Fibroblast of skin of right quadriceps (primary cell): ENCODE results near the gene BRCA1.
"Not testable (repeated sequence)": the region's sequence is repeated elsewhere in the genome, so short reads cannot be mapped to it uniquely, and the experiment has no call there.

ENCODE experiments used
- DNase-seq: peaks from one replicate; pipeline ENCODE4 v3.0.0-alpha.2; 2013

BRCA1 gene

DNA sequence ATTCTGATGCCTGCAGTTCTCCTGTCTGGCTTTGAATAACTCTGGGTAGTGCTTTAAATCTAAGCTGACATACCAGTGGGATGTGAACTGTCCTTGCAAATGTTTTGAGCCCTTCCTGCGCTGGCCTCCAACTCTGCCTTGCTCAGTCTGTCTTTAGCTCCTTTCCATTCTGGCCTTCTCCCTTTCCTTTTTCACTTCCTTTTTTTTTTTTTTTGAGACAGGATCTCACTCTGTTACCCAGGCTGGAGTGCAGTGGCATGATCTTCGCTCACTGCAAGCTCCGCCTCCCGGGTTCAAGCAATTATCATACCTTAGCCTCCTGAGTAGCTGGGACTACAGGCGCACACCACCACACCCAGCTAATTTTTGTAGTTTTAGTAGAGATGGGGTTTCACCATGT lies 8.3 kb upstream of the BRCA1 start:
- not testable (repeated sequence) for DNase-seq

DNA sequence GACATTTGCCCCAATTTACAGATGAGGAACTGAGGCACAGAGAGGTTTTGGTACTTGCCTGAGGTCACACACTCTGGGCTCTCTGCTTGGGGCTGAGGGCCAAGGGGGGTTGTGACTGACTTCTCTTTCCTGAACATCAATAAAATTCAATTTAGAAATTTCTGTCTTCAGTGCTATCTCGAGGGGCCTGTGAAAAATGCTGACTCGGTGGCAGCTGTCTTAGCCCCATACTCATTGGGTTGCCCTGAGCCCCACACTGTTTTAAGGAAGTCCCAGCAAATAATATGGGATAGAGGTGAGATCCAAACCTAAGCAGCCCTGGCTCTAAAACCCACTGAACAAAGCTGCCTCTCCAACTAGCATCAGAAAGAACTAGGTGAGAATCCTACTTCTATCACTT lies 7.0 kb upstream of the BRCA1 start:
- DNase-seq, result no peak

DNA sequence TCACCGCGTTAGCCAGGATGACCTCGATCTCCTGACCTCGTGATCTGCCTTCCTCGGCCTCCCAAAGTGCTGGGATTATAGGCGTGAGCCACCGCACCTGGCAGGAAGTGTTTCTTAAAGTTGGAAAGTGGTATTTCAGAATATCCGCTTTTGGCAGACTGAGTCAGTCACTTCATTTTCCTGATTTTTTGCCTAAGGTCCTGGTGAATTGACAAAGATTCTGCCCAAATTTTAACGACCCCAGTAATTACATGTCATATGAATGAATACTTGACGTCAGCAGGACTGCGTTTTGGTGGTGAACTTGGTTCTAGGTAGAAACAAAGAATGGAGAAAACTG lies 4.5 kb upstream of the BRCA1 start:
- DNase-seq, result no peak

DNA sequence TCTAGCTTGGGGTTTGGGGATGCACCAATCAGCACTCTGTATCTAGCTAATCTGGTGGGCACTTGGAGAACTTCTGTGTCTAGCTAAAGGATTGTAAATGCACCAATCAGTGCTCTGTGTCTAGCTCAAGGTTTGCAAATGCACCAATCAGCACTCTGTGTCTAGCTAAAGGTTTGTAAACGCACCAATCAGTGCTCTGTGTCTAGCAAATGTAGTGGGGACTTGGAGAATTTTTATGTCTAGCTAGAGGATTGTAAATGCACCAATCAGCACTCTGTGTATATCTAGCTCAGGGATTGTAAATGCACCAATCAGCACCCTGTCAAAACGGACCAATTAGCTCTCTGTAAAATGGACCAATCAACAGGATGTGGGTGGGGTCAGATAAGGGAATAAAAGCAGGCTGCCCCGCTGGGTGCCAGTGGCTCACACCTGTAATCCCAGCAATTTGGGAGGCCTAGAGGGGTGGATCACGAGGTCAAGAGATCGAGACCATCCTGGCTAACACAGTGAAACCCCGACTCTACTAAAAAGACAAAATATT lies 2.2 kb upstream of the BRCA1 start:
- DNase-seq, result not testable (repeated sequence)

DNA sequence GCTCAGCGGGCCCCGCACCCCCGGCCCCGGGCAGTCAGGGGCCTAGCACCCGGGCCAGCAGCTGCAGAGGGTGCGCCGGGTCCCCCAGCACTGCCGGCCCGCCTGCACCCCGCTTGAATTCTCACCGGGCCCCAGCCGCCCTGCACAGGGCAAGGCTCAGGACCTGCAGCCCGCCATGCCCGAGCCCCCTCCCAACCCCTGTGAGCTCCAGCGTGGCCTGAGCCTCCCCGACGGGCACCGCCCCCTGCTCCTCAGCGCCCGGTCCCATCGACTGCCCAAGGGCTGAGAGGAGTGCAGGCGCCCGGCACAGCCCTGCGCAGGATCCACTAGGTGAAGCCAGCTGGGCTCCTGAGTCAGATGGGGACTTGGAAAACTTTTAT lies 1.7 kb upstream of the BRCA1 start:
- DNase-seq, result no peak

DNA sequence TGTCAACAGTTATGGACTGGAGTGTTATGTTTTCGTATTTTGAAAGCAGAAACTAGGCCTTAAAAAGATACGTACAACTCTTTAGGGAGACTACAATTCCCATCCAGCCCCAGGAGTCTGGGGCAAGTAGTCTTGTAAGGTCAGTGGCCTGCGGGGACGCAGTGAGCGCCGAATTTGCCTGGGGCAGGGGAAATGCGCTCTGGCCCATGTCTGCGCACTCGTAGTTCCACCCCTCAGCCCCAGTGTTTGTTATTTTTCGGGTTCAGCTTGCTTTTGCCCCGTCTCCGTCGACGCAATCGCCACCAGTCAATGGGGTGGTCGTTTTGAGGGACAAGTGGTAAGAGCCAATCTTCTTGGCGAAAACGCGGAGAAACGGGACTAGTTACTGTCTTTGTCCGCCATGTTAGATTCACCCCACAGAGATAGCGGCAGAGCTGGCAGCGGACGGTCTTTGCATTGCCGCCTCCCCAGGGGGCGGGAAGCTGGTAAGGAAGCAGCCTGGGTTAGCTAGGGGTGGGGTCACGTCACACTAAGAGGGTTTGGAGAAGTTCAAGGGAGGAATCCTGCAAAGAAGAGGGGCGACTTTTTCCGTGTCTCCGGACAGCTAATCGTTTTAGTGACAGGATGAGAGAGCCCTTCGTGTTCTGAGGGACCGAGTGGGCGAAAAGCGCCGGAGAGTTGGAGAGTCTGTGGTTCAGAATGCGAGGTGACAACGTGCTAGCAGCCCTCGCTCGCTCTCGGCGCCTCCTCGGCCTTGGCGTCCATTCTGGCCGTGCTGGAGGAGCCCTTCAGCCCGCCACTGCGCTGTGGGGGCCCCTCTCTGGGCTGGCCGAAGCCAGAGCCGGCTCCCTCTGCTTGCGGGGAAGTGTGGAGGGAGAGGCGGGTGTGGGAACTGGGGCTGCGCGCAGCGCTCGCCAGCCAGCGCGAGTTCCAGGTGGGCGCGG lies 1.1 kb upstream of the BRCA1 start:
- DNase-seq, result no peak

DNA sequence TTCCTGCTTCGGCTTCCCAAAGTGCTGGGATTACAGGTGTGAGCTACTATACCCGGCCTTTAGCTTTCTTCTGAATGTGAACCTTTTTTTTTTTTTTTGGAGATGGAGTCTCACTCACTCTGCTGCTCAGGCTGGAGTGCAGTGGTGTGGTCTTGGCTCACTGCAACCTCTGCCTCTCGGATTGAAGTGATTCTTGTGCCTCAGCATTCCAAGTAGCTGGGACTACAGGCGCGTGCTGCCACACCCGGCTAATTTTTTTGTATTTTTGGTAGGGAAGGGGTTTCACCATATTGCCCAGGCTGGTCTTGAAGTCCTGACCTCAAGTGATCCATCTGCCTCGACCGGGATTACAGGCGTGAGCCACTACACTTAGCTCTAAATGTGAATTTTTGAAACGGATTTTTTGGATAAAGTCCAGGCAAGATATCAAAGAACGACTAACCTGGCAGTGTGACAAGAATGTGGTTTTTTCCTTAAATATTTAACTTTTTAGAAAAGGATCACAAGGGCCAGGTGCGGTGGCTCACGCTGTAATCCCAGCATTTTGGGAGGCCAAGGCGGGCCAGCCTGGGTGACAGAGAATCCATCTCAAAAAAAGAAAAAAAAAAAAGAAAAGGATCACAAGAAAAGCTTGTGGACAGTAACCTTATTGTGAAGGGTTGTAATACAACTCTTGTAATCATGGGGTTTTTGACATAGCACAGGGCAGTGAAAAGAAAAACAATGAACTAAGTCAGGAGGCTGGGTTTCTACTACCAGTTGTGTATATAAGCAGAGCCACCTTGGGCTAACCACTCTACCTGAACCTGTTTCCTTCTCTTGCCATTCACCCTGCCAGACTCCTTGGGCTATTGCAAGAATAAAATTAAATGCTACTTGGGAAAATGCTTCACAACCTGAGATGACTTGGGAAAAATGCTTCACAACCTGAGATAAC lies 6.2 kb downstream of the BRCA1 start:
- no peak for DNase-seq

DNA sequence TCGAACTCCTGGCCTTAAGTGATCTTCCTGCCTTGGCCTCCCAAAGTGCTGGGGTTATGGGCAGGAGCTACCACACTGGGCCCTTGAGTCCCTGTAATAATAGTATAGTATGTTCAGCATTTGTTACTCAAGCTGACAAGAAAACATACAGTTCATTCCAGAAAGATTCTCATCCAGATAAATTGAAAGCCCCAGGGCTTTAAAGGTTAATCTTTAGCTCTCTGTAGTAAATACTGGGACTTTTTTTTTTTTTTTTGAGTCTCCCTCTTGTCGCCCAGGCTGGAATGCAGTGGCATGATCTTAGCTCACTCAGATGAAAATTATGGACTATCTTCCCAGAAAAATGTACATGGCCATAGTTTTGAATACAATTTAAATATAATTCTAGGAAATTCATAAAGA lies 11.0 kb downstream of the BRCA1 start:
- DNase-seq, result no peak

DNA sequence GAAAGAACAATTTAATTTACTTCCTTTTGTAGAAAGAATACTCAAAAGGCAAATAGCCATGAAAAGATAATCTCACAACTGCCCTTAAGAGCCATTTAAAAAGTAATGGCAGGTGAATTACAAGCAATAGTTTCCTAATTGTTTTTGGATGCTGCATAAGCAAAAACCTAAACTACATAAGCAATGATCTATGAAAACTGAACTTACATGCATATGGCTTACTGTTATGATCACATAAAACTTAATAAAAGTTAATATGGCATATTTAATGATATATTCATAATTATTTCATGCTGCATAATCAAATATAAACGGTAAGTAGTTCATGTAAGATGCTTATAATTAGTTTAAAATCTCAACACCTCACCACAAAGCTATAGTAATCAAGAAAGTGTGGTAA lies 18.6 kb downstream of the BRCA1 start:
- DNase-seq, result no peak

DNA sequence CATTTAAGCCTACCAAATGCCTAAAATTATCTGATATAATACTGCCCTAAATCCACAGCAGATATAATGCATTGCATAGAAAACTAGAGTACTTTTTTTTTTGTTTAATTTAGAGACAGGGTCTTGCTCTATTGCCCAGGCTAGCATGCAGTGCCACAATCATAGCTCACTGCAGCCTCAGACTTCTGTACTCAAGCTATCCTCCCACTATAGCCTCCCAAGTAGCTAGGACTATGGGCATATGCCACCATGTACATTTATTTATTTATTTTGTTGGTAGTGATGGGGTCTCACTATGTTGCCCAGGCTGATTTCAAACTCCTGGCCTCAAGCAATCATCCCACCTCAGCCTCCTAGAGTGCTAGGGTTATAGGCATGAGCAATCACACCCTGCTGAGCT lies 20.0 kb downstream of the BRCA1 start:
- no peak for DNase-seq

DNA sequence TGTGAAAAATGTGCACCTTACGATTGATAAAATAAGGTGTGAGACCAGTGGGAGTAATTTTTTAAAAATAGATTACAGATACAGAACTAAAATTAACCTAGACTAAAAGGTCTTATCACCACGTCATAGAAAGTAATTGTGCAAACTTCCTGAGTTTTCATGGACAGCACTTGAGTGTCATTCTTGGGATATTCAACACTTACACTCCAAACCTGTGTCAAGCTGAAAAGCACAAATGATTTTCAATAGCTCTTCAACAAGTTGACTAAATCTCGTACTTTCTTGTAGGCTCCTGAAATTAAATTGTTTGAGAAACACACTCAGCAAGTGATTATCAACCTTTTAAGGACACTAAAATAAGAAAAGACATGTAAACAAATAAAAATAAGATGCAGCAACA lies 20.5 kb downstream of the BRCA1 start:
- no peak for DNase-seq

DNA sequence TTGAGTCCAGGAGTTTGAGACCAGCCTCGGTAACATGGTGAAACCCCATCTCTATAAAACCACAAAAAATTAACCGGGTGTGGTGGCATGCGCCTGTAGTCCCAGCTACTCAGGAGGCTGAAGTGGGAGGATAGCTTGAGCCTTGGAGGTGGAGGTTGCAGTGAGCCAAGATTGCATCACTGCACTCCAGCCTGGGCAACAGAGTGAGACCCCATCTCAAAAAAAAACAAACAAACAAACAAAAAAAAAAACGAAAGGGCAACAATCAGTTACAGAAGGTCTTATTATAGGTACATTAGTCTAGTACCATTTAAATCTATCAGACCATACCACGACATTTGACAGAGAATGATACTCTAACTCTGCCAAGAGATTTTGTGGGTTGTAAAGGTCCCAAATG lies 29.8 kb downstream of the BRCA1 start:
- not testable (repeated sequence) for DNase-seq

DNA sequence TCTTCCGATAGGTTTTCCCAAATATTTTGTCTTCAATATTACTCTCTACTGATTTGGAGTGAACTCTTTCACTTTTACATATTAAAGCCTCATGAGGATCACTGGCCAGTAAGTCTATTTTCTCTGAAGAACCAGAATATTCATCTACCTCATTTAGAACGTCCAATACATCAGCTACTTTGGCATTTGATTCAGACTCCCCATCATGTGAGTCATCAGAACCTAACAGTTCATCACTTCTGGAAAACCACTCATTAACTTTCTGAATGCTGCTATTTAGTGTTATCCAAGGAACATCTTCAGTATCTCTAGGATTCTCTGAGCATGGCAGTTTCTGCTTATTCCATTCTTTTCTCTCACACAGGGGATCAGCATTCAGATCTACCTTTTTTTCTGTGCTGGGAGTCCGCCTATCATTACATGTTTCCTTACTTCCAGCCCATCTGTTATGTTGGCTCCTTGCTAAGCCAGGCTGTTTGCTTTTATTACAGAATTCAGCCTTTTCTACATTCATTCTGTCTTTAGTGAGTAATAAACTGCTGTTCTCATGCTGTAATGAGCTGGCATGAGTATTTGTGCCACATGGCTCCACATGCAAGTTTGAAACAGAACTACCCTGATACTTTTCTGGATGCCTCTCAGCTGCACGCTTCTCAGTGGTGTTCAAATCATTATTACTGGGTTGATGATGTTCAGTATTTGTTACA lies 30.9 kb downstream of the BRCA1 start:
- peak; percentile 71 for DNase-seq

DNA sequence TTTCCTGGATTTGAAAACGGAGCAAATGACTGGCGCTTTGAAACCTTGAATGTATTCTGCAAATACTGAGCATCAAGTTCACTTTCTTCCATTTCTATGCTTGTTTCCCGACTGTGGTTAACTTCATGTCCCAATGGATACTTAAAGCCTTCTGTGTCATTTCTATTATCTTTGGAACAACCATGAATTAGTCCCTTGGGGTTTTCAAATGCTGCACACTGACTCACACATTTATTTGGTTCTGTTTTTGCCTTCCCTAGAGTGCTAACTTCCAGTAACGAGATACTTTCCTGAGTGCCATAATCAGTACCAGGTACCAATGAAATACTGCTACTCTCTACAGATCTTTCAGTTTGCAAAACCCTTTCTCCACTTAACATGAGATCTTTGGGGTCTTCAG lies 32.3 kb downstream of the BRCA1 start:
- DNase-seq, result peak; percentile 84

DNA sequence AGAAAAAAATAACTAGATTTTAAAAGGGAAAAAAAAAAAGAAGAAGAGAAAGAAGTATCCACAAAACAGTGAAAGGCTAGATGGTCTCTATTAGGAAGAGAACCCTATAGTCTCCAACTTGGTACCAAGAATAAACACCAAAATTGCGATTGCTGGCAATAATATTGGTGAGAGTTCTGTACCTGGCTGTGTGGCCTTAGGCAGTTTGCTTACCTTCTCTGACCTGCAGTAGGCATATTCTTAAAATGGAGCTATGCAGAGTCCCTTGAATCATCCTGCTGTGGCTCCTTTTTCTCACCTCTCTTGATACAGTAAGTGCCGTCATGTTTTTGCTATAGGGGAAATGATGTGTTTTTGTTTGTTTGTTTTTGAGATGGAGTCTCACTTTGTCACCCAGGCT lies 35.1 kb downstream of the BRCA1 start:
- DNase-seq, result no peak

DNA sequence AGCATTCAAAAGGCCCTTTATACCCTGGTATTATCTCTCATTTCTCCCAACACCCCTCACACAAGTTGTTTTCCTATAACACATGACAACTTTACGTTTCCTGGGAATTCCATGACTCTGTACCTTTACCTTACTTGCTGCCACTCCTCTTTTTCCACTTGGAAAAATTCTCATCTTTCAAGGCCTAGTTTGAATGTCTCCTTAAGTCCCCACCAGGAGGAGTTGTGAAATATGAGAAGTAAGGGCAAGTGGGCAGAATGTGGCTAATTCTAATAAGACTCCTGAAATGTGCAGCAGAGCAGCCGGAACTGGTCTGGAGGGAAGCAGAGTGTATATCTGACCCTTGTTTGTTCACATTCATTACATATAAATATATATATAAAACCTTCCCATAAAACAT lies 39.7 kb downstream of the BRCA1 start:
- DNase-seq, result peak; percentile 5

DNA sequence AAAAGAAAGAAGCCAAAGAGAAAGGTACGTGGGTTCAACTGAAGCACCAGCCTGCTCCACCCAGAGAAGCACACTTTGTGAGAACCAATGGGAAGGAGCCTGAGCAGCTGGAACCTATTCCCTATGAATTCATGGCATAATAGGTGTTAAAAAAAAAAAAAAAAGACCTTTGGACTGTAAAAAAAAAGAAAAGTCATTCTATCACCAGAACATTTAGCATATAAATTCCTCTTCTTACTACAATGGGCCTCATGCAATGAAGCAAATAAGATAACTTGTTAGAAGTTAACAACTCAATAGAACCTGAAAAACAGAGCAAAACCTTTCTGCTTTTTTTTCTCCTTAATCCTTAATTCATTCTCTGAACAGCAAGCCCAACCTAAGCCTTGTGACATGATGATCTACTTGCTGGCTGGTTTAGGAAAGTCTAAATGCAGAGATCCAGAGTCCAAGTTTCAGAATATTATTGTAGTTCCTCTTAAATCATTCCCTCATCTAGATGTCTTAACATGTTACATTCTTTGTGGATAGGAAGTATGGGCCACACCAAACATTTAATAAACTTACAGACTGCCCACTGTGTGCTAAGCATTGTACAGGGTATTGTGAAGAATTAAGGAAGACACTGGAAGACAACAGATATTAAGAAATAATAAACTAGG lies 45.4 kb downstream of the BRCA1 start:
- no peak for DNase-seq

DNA sequence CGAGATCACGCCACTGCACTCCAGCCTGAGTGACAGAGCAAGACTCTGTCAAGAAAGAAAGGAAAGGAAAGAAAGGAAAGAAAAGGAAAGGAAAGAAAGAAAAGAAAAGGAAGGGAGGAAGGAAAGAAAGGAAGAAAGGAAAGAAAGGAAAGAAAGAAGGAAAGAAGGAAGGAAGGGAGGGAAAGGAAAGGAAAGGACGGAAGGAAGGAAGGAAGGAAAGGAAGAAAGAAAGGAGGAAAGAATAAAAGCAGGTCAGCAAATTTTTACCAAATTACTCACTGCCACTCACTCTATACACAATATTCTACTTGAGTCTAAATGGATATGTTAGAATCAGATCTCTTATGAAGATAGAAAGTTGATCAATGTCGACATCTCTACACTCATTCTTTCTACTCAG lies 50.3 kb downstream of the BRCA1 start:
- DNase-seq, result no peak

DNA sequence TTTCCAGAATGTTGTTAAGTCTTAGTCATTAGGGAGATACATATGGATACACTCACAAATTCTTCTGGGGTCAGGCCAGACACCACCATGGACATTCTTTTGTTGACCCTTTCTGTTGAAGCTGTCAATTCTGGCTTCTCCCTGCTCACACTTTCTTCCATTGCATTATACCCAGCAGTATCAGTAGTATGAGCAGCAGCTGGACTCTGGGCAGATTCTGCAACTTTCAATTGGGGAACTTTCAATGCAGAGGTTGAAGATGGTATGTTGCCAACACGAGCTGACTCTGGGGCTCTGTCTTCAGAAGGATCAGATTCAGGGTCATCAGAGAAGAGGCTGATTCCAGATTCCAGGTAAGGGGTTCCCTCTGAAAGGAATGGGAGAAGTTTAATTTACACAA lies 54.3 kb downstream of the BRCA1 start:
- DNase-seq, result no peak

DNA sequence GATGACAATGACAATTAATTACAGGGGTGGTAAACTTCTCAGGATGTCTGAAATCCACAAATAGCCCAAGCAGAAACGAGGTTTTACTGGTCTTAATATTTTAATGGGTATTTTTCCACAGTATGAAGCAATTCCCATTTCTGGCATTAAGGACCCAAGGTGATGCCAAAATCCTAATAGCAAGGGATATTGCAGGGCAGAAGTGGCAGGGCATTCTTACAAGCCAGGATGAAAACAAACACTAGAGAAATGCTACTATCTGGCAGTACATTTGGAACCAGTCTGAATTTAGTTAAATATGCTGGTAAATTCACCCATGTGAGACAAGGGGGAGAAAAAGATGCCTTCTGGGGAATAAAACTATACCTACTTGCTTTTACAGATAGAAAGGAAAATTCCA lies 54.9 kb downstream of the BRCA1 start:
- no peak for DNase-seq

DNA sequence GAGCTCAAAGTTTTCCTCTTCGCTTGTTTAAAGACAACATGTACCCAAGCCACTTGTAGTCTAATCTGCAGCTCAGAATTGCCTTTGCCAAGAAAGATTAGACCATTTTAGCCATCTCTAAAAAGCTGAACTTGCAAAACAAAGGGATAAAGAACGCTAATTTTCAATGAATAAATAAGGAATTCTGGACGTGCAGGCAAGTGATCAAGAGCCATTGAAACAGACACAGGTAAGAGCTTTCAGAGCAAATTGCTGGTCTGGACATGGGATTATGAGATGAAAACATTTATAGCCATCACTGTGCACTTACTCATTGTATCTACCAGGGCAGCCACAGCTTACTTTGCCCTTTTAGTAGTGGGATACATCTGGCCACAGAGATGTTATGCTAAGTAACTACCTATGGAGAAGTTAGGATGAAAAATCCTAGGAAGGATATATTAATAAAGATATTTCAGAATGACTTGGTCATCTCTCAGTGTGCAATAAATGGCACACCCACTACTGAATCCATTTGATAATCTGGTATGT lies 55.7 kb downstream of the BRCA1 start:
- no peak for DNase-seq
